Measurements from ENCODE around the gene TNFRSF17.
"Not testable (repeated sequence)": the region's sequence is repeated elsewhere in the genome, so short reads cannot be mapped to it uniquely, and the experiment has no call there.

Gene TNFRSF17

DNA sequence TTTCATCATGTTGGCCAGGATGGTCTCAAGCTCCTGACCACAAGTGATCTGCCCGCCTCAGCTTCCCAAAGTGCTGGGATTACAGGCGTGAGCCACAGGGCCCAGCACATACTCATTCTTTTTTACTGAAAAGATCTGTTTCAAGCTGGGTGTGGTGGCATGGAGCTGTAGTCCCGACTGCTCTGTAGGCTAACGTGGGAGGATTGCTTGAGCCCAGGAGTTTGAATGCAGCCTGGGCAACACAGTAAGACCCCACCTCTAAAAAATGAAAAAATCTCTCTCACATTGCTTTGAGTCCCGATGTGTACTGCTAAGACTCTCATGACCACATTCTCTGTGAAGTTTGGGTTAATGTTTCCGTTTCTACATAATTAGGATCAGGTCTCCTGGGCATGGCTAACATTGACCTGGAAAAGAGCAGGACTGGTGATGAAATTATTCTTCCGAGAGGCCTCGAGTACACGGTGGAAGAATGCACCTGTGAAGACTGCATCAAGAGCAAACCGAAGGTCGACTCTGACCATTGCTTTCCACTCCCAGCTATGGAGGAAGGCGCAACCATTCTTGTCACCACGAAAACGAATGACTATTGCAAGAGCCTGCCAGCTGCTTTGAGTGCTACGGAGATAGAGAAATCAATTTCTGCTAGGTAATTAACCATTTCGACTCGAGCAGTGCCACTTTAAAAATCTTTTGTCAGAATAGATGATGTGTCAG, 2.3 kb downstream of the TNFRSF17 start:
- no peak for DNase-seq
- intact Hi-C loops (cut with DNase I), result no loop called here

DNA sequence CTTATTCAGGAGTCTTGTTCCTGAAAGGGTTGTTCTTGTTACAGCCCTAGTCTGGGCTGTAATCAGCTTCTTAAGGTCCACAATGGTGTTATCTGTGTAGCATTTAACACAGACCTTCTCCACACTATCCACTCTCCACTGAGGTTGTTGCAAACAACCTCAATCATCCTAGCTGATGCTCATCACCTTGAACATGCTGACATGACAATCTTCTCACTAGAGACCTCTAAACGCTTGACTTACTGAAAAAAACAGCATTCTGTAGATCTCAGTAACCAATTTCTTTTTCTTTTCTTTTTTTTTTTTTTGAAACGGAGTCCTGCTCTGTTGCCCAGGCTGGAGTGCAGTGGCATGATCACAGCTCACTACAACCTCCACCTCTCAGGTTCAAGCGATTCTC, 3.6 kb downstream of the TNFRSF17 start:
- intact Hi-C loops (cut with DNase I), result no loop called here
- no peak for DNase-seq

DNA sequence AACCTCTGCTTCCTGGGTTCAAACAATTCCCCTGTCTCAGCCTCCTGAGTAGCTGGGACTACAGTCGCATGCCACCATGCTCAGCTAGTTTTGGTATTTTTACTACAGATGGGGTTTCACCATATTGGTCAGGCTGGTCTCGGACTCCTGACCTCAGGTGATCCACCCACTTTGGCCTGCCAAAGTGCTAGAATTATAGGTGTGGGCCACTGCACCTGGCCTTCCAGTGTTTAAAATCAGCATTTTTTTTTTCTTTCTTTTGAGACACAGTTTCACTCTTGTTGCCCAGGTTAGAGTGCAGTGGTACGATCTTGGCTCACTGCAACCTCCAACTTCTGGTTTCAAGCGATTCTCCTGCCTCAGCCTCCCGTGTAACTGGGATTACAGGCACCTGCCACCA, 5.3 kb downstream of the TNFRSF17 start:
- intact Hi-C loops (cut with DNase I), result loop anchor here (10.0 kb wide), 1 partner anchor 55 kb away; the partner anchor contains the start of gene GSPT1
- not testable (repeated sequence) for DNase-seq

DNA sequence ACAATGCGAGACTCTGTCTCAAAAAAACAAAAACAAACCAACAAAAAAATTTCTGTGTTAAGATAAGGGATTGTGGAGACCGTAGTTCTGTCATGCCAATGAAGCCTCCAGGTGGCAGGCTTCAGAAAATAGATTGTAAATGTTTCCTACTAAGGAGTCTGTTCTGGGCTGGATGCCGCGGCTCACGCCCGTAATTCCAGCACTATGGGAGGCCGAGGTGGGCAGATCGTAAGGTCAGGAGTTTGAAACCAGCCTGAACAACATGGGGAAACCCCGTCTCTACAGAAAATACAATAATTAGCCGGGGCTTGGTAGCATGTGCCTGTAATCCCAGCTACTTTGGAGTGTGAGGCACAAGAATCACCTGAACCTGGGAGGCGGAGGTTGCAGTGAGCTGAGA, 7.1 kb downstream of the TNFRSF17 start:
- intact Hi-C loops (cut with DNase I), result loop anchor here (10.0 kb wide), 1 partner anchor 57 kb away; the partner anchor contains the start of gene GSPT1
- peak in 2 of 10 donors; percentile 27 to 73 for DNase-seq

DNA sequence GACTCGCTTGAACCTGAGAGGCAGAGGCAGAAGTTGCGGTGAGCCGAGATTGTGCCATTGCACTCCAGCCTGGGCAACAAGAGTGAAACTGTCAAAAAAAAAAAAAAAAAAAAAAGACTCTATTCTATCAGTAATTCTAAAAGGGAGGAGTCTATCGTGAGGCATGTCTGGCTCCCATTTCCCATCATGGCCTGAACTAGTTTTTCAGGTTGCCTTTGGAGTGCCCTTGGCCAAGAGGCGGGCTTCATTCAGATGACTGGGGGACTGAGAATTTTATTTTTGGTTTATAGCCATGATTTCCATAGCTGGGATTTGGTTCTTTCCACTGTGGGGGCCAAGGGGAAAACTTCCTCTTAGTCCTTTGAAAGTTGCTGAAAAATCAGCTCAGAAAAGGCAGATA, 8.1 kb downstream of the TNFRSF17 start:
- no peak for DNase-seq
- intact Hi-C loops (cut with DNase I), result loop anchor here (10.0 kb wide), 1 partner anchor 58 kb away; the partner anchor contains the start of gene GSPT1

DNA sequence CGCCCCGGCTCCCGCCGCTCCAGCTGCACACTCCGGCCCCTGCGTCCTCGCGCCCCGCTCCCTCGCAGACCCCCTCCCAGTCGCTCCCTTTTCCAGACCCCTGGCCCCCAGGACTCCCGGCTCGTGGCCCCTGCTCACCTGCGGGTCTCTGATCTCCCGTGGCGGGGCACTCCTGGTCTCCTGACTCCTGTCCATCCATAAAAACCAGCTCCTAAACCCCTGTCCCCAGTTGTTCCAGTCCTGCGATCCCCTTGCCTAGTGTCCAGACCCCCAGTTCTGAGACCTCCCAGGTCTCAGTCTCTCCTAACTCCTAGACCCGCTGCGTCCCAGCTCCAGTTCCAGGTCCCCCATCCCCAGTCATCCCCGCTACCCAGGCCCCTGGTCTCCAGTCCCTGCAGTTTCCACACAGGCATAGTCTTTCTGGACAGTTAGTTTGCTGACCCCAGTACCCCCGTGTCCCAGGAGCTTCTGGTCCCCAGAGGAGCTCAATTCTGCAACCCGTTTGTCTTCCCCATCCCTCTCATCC, 11.9 kb downstream of the TNFRSF17 start:
- intact Hi-C loops (cut with DNase I), result loop anchor here (10.0 kb wide), 1 partner anchor 62 kb away; the partner anchor contains the start of gene GSPT1
- DNase-seq, result peak in 1 of 10 donors; percentile 72

DNA sequence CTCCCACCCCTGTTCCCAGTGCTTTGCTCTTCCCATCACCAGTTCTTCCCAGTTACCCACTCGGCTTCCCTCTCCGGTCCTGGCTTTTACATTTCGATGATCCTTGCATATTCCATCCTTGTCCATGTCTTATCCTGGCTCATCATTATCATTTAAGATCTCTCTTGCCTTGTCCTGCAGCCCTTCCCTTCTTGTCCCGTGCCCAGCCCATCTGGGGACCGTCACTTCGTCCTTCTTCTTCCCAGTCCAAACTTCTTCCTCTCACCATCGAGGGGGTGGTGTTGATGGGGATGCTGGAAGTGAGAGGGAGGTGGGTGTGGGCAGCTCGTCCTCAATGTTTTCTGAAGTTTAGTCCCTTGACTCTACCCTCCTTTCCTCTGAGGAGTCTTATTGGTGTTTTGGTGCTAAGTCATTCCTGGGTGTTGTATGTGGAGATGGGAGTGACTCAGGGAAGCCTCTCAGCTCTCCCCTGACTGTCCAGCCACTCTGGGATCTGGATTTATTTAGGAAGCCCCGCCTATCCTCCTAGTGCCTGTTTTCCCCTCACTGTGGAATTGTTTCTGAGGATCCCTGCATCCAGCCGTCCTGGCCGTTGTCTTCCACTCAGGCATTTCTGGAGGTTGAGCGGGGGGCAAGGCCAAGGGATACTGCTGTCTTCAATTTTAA, 12.5 kb downstream of the TNFRSF17 start:
- DNase-seq, result peak in 2 of 10 donors; percentile 38 to 64
- intact Hi-C loops (cut with DNase I), result loop anchor here (10.0 kb wide), 1 partner anchor 63 kb away; the partner anchor contains the start of gene GSPT1

DNA sequence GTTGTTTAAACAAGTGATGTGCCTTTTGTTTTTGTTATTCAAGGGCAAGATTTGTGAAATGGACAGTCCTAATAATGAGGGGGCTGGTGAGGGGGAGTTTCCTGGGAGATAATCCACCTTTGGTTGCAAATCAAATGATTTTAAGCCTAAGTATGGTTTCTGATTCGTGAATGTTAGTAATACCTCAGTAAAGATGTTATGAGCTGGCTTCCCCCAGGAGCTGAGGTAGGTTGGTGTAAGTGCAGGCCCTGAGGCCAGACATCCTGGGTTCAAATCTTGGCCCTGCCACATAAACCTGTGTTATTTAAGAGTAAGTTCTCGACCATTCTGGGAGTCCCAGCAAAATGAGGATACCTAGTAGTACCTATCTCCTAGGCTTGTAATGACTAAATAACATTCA, 13.1 kb downstream of the TNFRSF17 start:
- peak in 1 of 10 donors; percentile 0 for DNase-seq
- intact Hi-C loops (cut with DNase I), result loop anchor here (10.0 kb wide), 1 partner anchor 63 kb away; the partner anchor contains the start of gene GSPT1

DNA sequence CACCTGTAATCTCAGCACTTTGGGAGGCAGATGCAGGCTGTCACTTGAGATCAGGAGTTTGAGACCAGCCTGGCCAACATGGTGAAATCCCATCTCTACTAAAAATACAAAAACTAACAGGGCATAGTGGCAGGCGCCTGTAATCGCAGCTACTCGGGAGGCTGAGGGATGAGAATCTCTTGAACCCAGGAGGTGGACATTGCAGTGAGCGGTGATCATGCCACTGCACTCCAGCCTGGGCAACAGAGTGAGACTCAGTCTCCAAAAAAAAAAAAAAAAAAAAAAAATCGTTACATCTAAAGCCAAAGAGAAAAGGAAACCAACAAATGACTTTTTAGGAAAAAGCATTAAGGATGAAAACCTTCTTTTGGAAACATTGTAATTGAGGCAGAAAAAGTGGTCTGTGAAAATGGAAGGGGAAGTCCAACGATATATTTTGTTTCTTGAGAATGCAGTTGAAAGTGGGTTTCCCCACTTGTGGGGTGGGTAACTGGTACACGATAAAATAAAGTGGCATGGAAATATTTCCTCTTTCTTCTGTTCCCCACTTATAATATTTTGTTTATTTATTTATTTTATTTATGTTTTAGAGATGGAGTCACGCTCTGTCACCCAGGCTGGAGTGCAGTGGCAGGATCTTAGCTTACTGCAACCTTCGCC, 14.1 kb downstream of the TNFRSF17 start:
- DNase-seq, result no peak
- intact Hi-C loops (cut with DNase I), result loop anchor here (10.0 kb wide), 1 partner anchor 64 kb away; the partner anchor contains the start of gene GSPT1

DNA sequence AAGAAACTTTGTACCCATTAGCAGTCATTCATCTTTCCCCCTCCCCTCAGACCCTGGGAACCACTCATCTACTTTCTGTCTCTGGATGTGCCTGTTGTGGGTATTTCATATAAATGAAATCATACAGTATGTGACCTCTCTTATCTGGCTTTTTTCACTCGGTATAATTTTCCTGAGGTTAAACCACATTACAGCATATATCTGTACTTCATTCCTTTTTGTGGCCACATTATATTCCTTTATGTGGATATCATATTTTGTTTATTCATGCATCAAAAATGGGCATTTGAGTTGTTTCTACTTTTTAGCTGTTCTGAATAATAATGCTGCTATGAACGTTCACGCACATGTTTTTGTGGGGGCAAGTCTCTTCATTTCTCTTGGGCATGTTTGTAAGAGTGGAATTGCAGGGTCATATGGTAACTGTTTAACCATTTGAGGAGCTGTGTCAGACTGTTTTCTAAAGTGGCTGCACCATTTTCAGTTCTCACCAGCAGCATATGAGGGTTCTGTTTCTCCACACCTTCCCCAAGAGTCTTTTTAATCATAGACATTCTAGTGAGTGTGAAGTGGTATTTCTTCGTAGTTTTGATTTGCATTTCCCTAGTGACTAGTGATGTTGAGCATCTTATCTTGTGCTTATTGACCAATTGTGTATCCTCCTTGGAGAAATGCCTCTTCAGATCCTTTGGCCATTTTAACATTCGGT, 15.3 kb downstream of the TNFRSF17 start:
- DNase-seq, result no peak
- intact Hi-C loops (cut with DNase I), result no loop called here

DNA sequence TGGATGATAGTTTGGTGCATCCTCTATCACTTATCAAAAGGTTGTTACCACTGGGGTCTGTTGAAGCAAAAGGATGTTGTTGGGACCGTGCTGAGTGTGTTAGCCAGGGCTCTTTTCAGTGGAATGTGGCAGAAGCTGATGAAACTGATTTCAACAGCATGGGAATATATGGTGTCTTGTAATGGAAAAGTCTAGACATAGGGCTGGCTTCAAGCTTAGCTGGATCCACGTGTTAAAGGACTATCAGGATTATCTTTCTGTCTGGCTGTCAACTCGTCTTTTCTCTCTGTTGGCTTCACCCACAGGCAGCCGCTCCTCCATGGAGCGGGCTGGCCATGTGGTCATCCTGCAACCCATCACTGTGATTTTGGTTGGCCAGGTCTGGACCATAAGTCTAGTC, 20.2 kb downstream of the TNFRSF17 start:
- intact Hi-C loops (cut with DNase I), result no loop called here

DNA sequence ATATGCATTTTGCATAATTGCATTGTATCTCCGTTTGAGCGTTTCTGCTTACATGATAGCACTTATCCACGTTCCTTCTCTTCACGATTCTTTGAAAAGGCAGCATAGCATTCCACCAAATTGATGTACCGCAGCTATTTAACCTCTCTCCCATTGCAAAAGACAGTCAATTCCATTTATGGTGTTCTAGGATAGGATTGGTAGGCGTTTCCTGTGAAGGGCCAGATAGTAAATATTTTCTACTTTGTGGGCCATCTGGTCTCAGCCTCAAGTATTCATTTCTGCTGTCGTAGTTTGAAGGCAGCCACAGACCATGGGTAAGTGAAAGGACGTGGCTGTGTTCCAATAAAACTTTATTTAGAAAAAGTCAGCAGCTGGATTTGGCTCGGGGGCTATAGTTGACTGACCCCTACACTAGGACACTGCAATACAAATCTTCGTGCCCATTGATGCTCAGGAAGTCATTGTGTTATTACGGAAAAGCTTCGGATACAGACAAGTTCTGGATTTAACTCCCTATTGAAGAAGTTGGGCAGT, 21.6 kb downstream of the TNFRSF17 start:
- intact Hi-C loops (cut with DNase I), result no loop called here
- DNase-seq, result no peak

More for the DNA sequence above, 20.2 kb downstream of the TNFRSF17 start:
- no peak for DNase-seq

DNA sequence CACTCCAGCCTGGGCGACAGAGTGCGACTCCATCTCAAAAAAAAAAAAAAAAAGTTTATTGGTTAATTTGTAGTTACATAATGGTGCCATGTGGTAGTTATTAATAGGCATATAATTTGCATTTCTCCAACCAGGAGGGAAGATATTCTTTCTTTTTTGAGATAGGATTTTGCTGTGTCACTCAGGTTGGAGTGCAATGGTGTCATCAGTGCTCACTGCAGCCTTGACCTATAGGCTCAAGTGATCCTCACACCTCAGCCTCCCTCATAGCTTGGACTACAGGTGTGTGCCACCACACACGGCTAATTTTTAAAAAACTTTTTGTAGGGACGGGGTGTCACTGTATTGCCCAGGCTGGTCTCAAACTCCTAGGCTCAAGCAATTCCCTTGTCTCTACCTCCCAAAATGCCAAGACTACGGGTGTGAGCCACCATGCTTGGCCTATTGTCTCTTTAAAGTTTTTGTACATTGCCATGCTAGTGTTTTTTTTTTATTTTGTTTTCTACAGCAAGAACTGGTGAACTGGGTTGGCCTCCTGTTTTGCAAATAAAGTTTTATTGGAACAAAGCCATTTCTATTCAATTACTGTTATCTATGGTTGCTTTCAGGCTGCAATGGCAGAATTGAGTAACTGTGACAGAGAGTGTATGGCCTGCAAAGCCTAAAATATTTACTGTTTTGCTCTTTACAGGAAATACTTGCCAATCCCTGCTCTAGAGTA, 23.4 kb downstream of the TNFRSF17 start:
- no peak for DNase-seq
- intact Hi-C loops (cut with DNase I), result no loop called here

DNA sequence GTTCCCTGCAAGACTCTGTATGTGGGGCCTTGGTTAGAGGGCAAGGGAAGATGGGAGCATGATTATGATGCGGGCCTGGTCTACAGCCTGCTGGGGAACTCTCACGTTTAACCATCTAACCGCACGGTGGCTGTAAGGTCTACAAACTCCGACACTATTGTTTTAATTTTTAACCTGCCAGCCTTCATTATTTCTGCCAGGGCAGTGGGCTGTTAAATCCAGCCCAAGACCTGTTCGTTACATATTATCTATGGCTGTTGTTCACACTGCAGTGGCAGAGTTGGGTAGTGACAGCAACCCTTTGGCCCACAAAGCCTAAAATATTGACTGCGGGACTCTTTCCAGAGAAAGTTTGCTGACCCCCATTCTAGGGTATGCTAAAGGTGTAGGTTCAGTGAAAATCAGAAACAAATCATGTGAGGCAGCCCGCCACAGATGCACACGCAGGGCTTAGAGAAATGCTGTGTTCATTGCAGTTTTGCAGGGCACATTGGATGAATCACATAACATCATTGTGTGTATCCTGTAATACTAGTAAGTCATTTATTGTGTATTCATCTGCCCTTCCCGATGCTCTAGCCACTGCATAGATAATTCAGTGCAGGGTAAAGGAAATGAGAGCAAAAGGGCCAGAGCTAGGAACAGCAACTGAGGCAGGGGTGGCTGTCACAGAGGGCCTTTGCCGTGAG, 25.8 kb downstream of the TNFRSF17 start:
- no peak for DNase-seq
- intact Hi-C loops (cut with DNase I), result no loop called here

DNA sequence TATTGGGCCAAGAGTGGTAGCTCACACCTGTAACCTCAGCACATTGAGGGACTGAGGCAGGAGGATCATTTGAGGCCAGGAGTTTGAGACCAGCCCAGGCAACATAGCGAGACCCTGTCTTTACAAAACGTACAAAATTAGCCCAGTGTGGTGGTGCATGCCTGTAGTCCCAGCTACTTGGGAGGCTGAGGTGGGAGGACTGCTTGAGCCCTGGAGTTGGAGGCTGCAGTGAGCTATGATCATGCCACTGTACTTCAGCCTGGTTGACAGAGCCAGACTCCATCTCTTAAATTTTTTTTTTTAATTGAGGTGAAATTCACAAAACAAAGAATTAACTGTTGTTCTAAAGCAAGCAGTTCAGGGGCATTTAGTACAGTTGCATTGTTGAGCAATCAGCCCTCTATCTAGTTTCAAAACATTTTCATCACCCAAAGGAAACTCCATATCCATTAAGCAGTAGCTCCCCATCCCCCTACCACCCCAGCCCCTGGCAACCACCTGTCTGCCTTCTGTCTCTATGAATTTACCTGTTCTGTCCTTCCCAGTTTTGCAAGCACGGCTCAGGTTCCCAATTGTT, 27.1 kb downstream of the TNFRSF17 start:
- DNase-seq, result no peak
- intact Hi-C loops (cut with DNase I), result no loop called here

DNA sequence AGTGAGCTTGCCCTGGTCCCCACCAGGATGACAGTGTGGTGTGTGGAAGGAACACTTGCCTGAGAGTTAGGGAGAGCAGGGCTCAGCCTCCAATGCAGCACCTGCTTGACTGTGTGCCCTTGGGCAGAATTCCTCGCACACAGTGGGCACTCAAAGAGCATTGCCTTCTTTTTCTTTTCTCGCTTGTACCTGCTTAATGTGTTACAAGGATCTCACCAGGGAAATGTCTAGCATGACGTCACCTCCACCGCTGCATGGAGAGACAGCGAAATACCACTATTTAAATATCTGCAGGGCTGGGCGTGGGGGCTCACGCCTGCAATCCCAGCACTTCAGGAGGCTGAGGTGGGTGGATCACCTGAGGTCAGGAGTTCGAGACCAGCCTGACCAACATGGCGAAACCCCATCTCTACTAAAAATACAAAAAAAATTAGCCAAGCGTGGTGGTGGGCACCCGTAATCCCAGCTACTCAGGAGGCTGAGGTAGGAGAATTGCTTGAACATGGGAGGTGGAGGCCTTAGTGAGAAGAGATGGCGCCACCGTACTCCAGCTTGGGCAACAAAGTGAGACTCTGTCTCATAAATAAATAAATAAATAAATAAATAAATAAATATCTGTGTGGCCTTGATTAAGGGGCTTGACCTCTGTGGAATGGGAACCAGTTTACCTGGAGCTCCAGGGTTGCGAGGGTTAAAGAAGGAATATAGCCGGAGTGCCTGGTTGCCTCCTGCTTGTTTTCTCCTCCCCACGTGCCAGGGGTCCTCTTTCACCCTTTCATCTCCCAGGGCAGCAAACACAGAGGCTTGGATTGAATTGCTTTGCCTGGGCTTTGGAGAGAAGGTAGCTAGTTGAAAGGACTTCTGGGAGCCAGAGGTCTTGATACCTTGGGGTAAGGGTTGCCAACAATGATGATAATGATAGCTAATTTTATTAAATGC, 27.8 kb downstream of the TNFRSF17 start:
- DNase-seq, result no peak
- intact Hi-C loops (cut with DNase I), result no loop called here
